Neural progenitor cell (in vitro differentiated cells): ENCODE results near the gene L2HGDH.

Experiments used
- CTCF ChIP-seq: fragments of 200-600 bp; sonication (generic); IDR thresholded peaks from 2 replicates; pipeline ENCODE4 v1.5.1; 2017; ENCODE audit warnings: antibody characterized with exemption, mild to moderate bottlenecking
- EZH2 ChIP-seq: fragments of 200-600 bp; sonication (generic); IDR thresholded peaks from 2 replicates; pipeline ENCODE4 v1.6.1; 2017; ENCODE audit warnings: antibody characterized with exemption, mild to moderate bottlenecking, moderate library complexity
- EZH2phosphoT487 ChIP-seq: fragments of 200-600 bp; sonication (generic); IDR thresholded peaks from 2 replicates; pipeline ENCODE4 v1.6.1; 2017; ENCODE audit warnings: antibody characterized with exemption

GRCh38 chr14:50270932-50271331, 41.1 kb downstream of the L2HGDH start:
- no peak for TF ChIP-seq CTCF
- no peak for TF ChIP-seq EZH2
- TF ChIP-seq EZH2phosphoT487, result no peak
